GM10847 (cell line): ENCODE results near the gene GATA5.

Experiments used
- POLR2A ChIP-seq: IDR thresholded peaks from 2 replicates; pipeline ENCODE4 v1.6.1; 2011; ENCODE audit not compliant: insufficient read length; ENCODE audit errors: extremely low read depth

Gene GATA5

GRCh38 chr20:62508641-62509051 is 32.9 kb upstream of the GATA5 start:
- TF ChIP-seq POLR2A = no peak

- TF ChIP-seq POLR2A = no peak
Observed at GRCh38 chr20:62507991-62508640, 32.3 kb upstream of the GATA5 start.

GRCh38 chr20:62507323-62507722 is 31.5 kb upstream of the GATA5 start:
- TF ChIP-seq POLR2A = no peak

- no peak for TF ChIP-seq POLR2A
Observed at GRCh38 chr20:62506791-62507190, 31.0 kb upstream of the GATA5 start.

- TF ChIP-seq POLR2A = no peak
Observed at GRCh38 chr20:62506087-62506486, 30.3 kb upstream of the GATA5 start.

GRCh38 chr20:62505337-62506045 is 29.7 kb upstream of the GATA5 start:
- no peak for TF ChIP-seq POLR2A

- TF ChIP-seq POLR2A = no peak
Observed at GRCh38 chr20:62504323-62504722, 28.5 kb upstream of the GATA5 start.

GRCh38 chr20:62503401-62504178 is 27.8 kb upstream of the GATA5 start:
- TF ChIP-seq POLR2A = no peak

- no peak for TF ChIP-seq POLR2A
Observed at GRCh38 chr20:62502496-62503095, 26.8 kb upstream of the GATA5 start.

GRCh38 chr20:62501801-62502495 is 26.2 kb upstream of the GATA5 start:
- no peak for TF ChIP-seq POLR2A

- no peak for TF ChIP-seq POLR2A
Observed at GRCh38 chr20:62500237-62500864, 24.6 kb upstream of the GATA5 start.

- TF ChIP-seq POLR2A = no peak
Observed at GRCh38 chr20:62499758-62500236, 24.0 kb upstream of the GATA5 start.

- no peak for TF ChIP-seq POLR2A
Observed at GRCh38 chr20:62498874-62499273, 23.1 kb upstream of the GATA5 start.

GRCh38 chr20:62496568-62497218 is 20.9 kb upstream of the GATA5 start:
- no peak for TF ChIP-seq POLR2A
